ENCODE results near the gene PPP1R12B.
"Not testable (repeated sequence)": the region's sequence is repeated elsewhere in the genome, so short reads cannot be mapped to it uniquely, and the experiment has no call there.

Gene PPP1R12B

GRCh38 chr1:202521886-202522285 lies 173.4 kb downstream of the PPP1R12B start:
- DNase-seq (ENCODE audit: low read depth in 2 of 2, low spot score in 1 of 2): no peak

- not testable (repeated sequence) for DNase-seq (ENCODE audit: low read depth in 2 of 2, low spot score in 1 of 2)
Observed at GRCh38 chr1:202526056-202526455, 177.6 kb downstream of the PPP1R12B start.

- not testable (repeated sequence) for DNase-seq (ENCODE audit: low read depth in 2 of 2, low spot score in 1 of 2)
Observed at GRCh38 chr1:202528096-202528722, 179.7 kb downstream of the PPP1R12B start.

GRCh38 chr1:202530686-202531085 lies 182.2 kb downstream of the PPP1R12B start:
- DNase-seq (ENCODE audit: low read depth in 2 of 2, low spot score in 1 of 2): not testable (repeated sequence)

GRCh38 chr1:202531472-202531811 lies 182.9 kb downstream of the PPP1R12B start:
- DNase-seq (ENCODE audit: low read depth in 2 of 2, low spot score in 1 of 2): no peak

GRCh38 chr1:202531812-202532616 lies 183.5 kb downstream of the PPP1R12B start:
- not testable (repeated sequence) for DNase-seq (ENCODE audit: low read depth in 2 of 2, low spot score in 1 of 2)

- DNase-seq (ENCODE audit: low read depth in 2 of 2, low spot score in 1 of 2): not testable (repeated sequence)
Observed at GRCh38 chr1:202539166-202539574, 190.7 kb downstream of the PPP1R12B start.

- DNase-seq (ENCODE audit: low read depth in 2 of 2, low spot score in 1 of 2): not testable (repeated sequence)
Observed at GRCh38 chr1:202539583-202539982, 191.1 kb downstream of the PPP1R12B start.

- no peak for DNase-seq (ENCODE audit: low read depth in 2 of 2, low spot score in 1 of 2)
Observed at GRCh38 chr1:202540014-202540413, 191.5 kb downstream of the PPP1R12B start.

- no peak for DNase-seq (ENCODE audit: low read depth in 2 of 2, low spot score in 1 of 2)
Observed at GRCh38 chr1:202540448-202540847, 191.9 kb downstream of the PPP1R12B start.

GRCh38 chr1:202540858-202541257 lies 192.4 kb downstream of the PPP1R12B start:
- not testable (repeated sequence) for DNase-seq (ENCODE audit: low read depth in 2 of 2, low spot score in 1 of 2)

GRCh38 chr1:202542415-202542814 lies 193.9 kb downstream of the PPP1R12B start:
- not testable (repeated sequence) for DNase-seq (ENCODE audit: low read depth in 2 of 2, low spot score in 1 of 2)

GRCh38 chr1:202543537-202543936 lies 195.0 kb downstream of the PPP1R12B start:
- not testable (repeated sequence) for DNase-seq (ENCODE audit: low read depth in 2 of 2, low spot score in 1 of 2)

- not testable (repeated sequence) for DNase-seq (ENCODE audit: low read depth in 2 of 2, low spot score in 1 of 2)
Observed at GRCh38 chr1:202544766-202545449, 196.4 kb downstream of the PPP1R12B start.

GRCh38 chr1:202545647-202546303 lies 197.3 kb downstream of the PPP1R12B start:
- DNase-seq (ENCODE audit: low read depth in 2 of 2, low spot score in 1 of 2): not testable (repeated sequence)

GRCh38 chr1:202546377-202546776 lies 197.9 kb downstream of the PPP1R12B start:
- not testable (repeated sequence) for DNase-seq (ENCODE audit: low read depth in 2 of 2, low spot score in 1 of 2)

GRCh38 chr1:202546796-202547195 lies 198.3 kb downstream of the PPP1R12B start:
- not testable (repeated sequence) for DNase-seq (ENCODE audit: low read depth in 2 of 2, low spot score in 1 of 2)

GRCh38 chr1:202547215-202547614 lies 198.7 kb downstream of the PPP1R12B start:
- DNase-seq (ENCODE audit: low read depth in 2 of 2, low spot score in 1 of 2): no peak

- DNase-seq (ENCODE audit: low read depth in 2 of 2, low spot score in 1 of 2): not testable (repeated sequence)
Observed at GRCh38 chr1:202550088-202550487, 201.6 kb downstream of the PPP1R12B start.

- no peak for DNase-seq (ENCODE audit: low read depth in 2 of 2, low spot score in 1 of 2)
Observed at GRCh38 chr1:202551683-202552082, 203.2 kb downstream of the PPP1R12B start.

- DNase-seq (ENCODE audit: low read depth in 2 of 2, low spot score in 1 of 2): not testable (repeated sequence)
Observed at GRCh38 chr1:202552615-202553014, 204.1 kb downstream of the PPP1R12B start.

All from stimulated activated CD8-positive, alpha-beta memory T cell treated with anti-CD3 and anti-CD28 coated beads, Interleukin-4, amount 100 ng/mL, for 1 hour (primary cell).